A673 (cell line): ENCODE measurements around the gene INPP4A.

Experiments used
- CTCF ChIP-seq: fragments of 300-800, 200-600 bp; sonication (generic); conservative IDR thresholded peaks from 2 replicates; pipeline ENCODE4 v1.5.1; 2017; ENCODE audit warnings: low read depth, mild to moderate bottlenecking, antibody characterized with exemption, low read length, moderate library complexity, mixed read lengths
- EZH2 ChIP-seq: fragments of 200-600 bp; sonication (generic); IDR thresholded peaks from 2 replicates; pipeline ENCODE4 v1.6.1; 2017; ENCODE audit warnings: borderline replicate concordance, low read depth, mild to moderate bottlenecking, mixed read lengths, antibody characterized with exemption, low read length; ENCODE audit not compliant: poor library complexity, severe bottlenecking

GRCh38 chr2:98508709-98509066, 64.0 kb downstream of the INPP4A start:
- TF ChIP-seq CTCF (no peak), EZH2 (no peak)
